Peyer's patch (tissue), 4 donors: ENCODE data around the gene PIGT.

Source experiments
- POLR2A ChIP-seq, 2 donors: fragments of 450-650 bp; IDR thresholded peaks; one replicate each; pipeline ENCODE4 v1.5.1; 2017; ENCODE audit warnings: antibody characterized with exemption in 2 of 2, mild to moderate bottlenecking in 2 of 2, moderate library complexity in 2 of 2
- TF ChIP-seq, protein P1 (sequence below), 6 experiments: fragments of 450-650 bp in 4 of 6; fragments of 200-600 bp in 2 of 6; sonication (generic) in 1 of 6; IDR thresholded peaks; one replicate each; pipeline ENCODE4 v1.5.1; 2017 to 2019; ENCODE audit warnings: antibody characterized with exemption in 6 of 6, mild to moderate bottlenecking in 3 of 6, moderate library complexity in 1 of 6

DNA sequence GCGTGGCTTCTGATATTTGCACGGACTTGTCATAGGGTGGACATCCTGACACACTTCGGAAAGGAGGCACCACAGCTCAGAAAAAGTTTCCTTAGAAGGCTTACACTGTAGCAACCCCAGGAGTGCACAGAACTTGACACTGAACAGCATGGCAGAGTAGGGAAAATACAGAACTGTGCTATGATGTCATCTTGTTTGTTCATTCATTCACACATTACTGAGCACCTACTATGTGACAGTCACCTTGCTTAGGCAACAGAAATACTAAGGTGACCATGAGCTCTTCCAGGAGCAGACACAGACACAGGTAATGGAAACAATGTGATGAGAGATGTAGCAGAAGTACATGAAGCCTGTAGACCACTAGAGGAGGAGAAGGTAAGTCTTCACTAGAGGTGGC is 2.5 kb upstream of the PIGT start:
- TF ChIP-seq, protein P1, sequence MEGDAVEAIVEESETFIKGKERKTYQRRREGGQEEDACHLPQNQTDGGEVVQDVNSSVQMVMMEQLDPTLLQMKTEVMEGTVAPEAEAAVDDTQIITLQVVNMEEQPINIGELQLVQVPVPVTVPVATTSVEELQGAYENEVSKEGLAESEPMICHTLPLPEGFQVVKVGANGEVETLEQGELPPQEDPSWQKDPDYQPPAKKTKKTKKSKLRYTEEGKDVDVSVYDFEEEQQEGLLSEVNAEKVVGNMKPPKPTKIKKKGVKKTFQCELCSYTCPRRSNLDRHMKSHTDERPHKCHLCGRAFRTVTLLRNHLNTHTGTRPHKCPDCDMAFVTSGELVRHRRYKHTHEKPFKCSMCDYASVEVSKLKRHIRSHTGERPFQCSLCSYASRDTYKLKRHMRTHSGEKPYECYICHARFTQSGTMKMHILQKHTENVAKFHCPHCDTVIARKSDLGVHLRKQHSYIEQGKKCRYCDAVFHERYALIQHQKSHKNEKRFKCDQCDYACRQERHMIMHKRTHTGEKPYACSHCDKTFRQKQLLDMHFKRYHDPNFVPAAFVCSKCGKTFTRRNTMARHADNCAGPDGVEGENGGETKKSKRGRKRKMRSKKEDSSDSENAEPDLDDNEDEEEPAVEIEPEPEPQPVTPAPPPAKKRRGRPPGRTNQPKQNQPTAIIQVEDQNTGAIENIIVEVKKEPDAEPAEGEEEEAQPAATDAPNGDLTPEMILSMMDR (IDR thresholded peaks at IDR 0.05), result no peak
- no peak for TF ChIP-seq POLR2A (IDR thresholded peaks at IDR 0.05)
